Measurements from ENCODE around the gene EIF2A. TPM values are rescaled to one million over a fixed set of nuclear protein-coding genes. Genes with fewer than 3 reads are reported as not detected.
"Not testable (repeated sequence)": the region's sequence is repeated elsewhere in the genome, so short reads cannot be mapped to it uniquely, and the experiment has no call there.

Gene EIF2A
- 100 to 1,000 TPM; 131 to 149 TPM for total RNA-seq

GRCh38 chr3:150546226-150547044, at the start of gene EIF2A, which contains the start of gene SERP1:
Gene EIF2A (plus strand): TSS chr3:150546787. CDS start chr3:150546803, 16 bp downstream.
Gene SERP1 (minus strand): TSS chr3:150546496. CDS start chr3:150546135, 361 bp downstream.
- H3K36me3 Mint-ChIP-seq (ENCODE audit: insufficient read depth in 2 of 2): peaks cover 18 to 41% of the 10 kb centered on the region in 2 donors
- peak; percentile 99 for DNase-seq
- ATAC-seq (replicated peaks in 1 of 2): peak; percentile 91 to 92
- no peaks in the 10 kb centered on the region for H3K27me3 Mint-ChIP-seq (ENCODE audit: low read depth)
- H3K27ac Mint-ChIP-seq: peak within 1 kb of the TSS; percentile 100
- H3K9me3 Mint-ChIP-seq: no peaks in the 10 kb centered on the region
- peaks cover 77% of the 10 kb centered on the region for H3K4me1 Mint-ChIP-seq (ENCODE audit: low read depth)
- H3K4me3 Mint-ChIP-seq: peak within 1 kb of the TSS; percentile 94 to 100

- Mint-ChIP-seq H3K4me1 (ENCODE audit: low read depth) (no peaks in the 10 kb centered on the region), H3K4me3 (no peak overlapping the region), H3K9me3 (peaks cover 0 to 3% of the 10 kb centered on the region in 2 donors), H3K27me3 (ENCODE audit: low read depth) (no peaks in the 10 kb centered on the region), H3K36me3 (ENCODE audit: insufficient read depth in 2 of 2) (peaks cover 4 to 6% of the 10 kb centered on the region in 2 donors), H3K27ac (no peak overlapping the region)
- ATAC-seq (replicated peaks in 1 of 2) (no peak), DNase-seq (no peak)
Observed at GRCh38 chr3:150497956-150498355, 48.6 kb upstream of the EIF2A start.

- H3K4me1 Mint-ChIP-seq (ENCODE audit: low read depth); H3K4me3 Mint-ChIP-seq; H3K27me3 Mint-ChIP-seq (ENCODE audit: low read depth); ATAC-seq (replicated peaks in 1 of 2); DNase-seq; H3K36me3 Mint-ChIP-seq (ENCODE audit: insufficient read depth in 2 of 2); H3K27ac Mint-ChIP-seq; H3K9me3 Mint-ChIP-seq: not testable (repeated sequence)
Observed at GRCh38 chr3:150500960-150501359, 45.6 kb upstream of the EIF2A start.

- Mint-ChIP-seq H3K27ac (no peak overlapping the region), H3K9me3 (peaks cover 0 to 6% of the 10 kb centered on the region in 2 donors), H3K4me1 (ENCODE audit: low read depth) (peaks cover 11% of the 10 kb centered on the region), H3K27me3 (ENCODE audit: low read depth) (peaks cover 6% of the 10 kb centered on the region), H3K4me3 (no peak overlapping the region), H3K36me3 (ENCODE audit: insufficient read depth in 2 of 2) (peaks cover 4 to 11% of the 10 kb centered on the region in 2 donors)
- no peak for DNase-seq
- no peak for ATAC-seq (replicated peaks in 1 of 2)
Observed at GRCh38 chr3:150503402-150504099, 43.0 kb upstream of the EIF2A start.

- Mint-ChIP-seq H3K27me3 (ENCODE audit: low read depth) (peaks cover 6% of the 10 kb centered on the region), H3K4me1 (ENCODE audit: low read depth) (peaks cover 12% of the 10 kb centered on the region), H3K9me3 (peaks cover 0 to 6% of the 10 kb centered on the region in 2 donors), H3K4me3 (no peak overlapping the region), H3K36me3 (ENCODE audit: insufficient read depth in 2 of 2) (peaks cover 4 to 11% of the 10 kb centered on the region in 2 donors), H3K27ac (no peak overlapping the region)
- ATAC-seq (replicated peaks in 1 of 2) (no peak), DNase-seq (no peak)
Observed at GRCh38 chr3:150504483-150504882, 42.1 kb upstream of the EIF2A start.

GRCh38 chr3:150508401-150508800, 38.2 kb upstream of the EIF2A start:
- H3K27me3 Mint-ChIP-seq (ENCODE audit: low read depth): peaks cover 6% of the 10 kb centered on the region
- peaks cover 0 to 5% of the 10 kb centered on the region in 2 donors for H3K36me3 Mint-ChIP-seq (ENCODE audit: insufficient read depth in 2 of 2)
- ATAC-seq (replicated peaks in 1 of 2) (no peak), DNase-seq (no peak)
- H3K4me3 Mint-ChIP-seq: no peak overlapping the region
- no peak overlapping the region for H3K27ac Mint-ChIP-seq
- peaks cover 0 to 3% of the 10 kb centered on the region in 2 donors for H3K9me3 Mint-ChIP-seq
- H3K4me1 Mint-ChIP-seq (ENCODE audit: low read depth): peaks cover 12% of the 10 kb centered on the region

GRCh38 chr3:150509780-150510179, 36.8 kb upstream of the EIF2A start:
- peaks cover 0 to 5% of the 10 kb centered on the region in 2 donors for H3K36me3 Mint-ChIP-seq (ENCODE audit: insufficient read depth in 2 of 2)
- H3K4me1 Mint-ChIP-seq (ENCODE audit: low read depth): peaks cover 12% of the 10 kb centered on the region
- H3K4me3 Mint-ChIP-seq: no peak overlapping the region
- no peaks in the 10 kb centered on the region for H3K27me3 Mint-ChIP-seq (ENCODE audit: low read depth)
- H3K9me3 Mint-ChIP-seq: peaks cover 0 to 3% of the 10 kb centered on the region in 2 donors
- no peak for DNase-seq
- no peak overlapping the region for H3K27ac Mint-ChIP-seq
- no peak for ATAC-seq (replicated peaks in 1 of 2)

GRCh38 chr3:150511122-150511821, 35.3 kb upstream of the EIF2A start:
- Mint-ChIP-seq H3K27ac (no peak overlapping the region), H3K36me3 (ENCODE audit: insufficient read depth in 2 of 2) (peaks cover 0 to 5% of the 10 kb centered on the region in 2 donors), H3K4me3 (no peak overlapping the region), H3K4me1 (ENCODE audit: low read depth) (peaks cover 12% of the 10 kb centered on the region), H3K9me3 (peaks cover 0 to 3% of the 10 kb centered on the region in 2 donors), H3K27me3 (ENCODE audit: low read depth) (no peaks in the 10 kb centered on the region)
- no peak for DNase-seq
- no peak for ATAC-seq (replicated peaks in 1 of 2)

GRCh38 chr3:150515210-150515609, 31.4 kb upstream of the EIF2A start:
- no peak overlapping the region for H3K4me3 Mint-ChIP-seq
- no peaks in the 10 kb centered on the region for H3K27me3 Mint-ChIP-seq (ENCODE audit: low read depth)
- H3K27ac Mint-ChIP-seq: no peak overlapping the region
- H3K36me3 Mint-ChIP-seq (ENCODE audit: insufficient read depth in 2 of 2): no peaks in the 10 kb centered on the region
- no peak for DNase-seq
- H3K4me1 Mint-ChIP-seq (ENCODE audit: low read depth): no peaks in the 10 kb centered on the region
- no peak for ATAC-seq (replicated peaks in 1 of 2)
- no peaks in the 10 kb centered on the region for H3K9me3 Mint-ChIP-seq

- Mint-ChIP-seq H3K9me3 (no peaks in the 10 kb centered on the region), H3K36me3 (ENCODE audit: insufficient read depth in 2 of 2) (no peaks in the 10 kb centered on the region), H3K27me3 (ENCODE audit: low read depth) (no peaks in the 10 kb centered on the region), H3K4me1 (ENCODE audit: low read depth) (no peaks in the 10 kb centered on the region), H3K4me3 (no peak overlapping the region), H3K27ac (no peak overlapping the region)
- DNase-seq (no peak), ATAC-seq (replicated peaks in 1 of 2) (no peak)
Observed at GRCh38 chr3:150519026-150519425, 27.6 kb upstream of the EIF2A start.

GRCh38 chr3:150520408-150520807, 26.2 kb upstream of the EIF2A start:
- Mint-ChIP-seq H3K36me3 (ENCODE audit: insufficient read depth in 2 of 2) (no peaks in the 10 kb centered on the region), H3K9me3 (no peaks in the 10 kb centered on the region), H3K4me1 (ENCODE audit: low read depth) (no peaks in the 10 kb centered on the region), H3K27me3 (ENCODE audit: low read depth) (no peaks in the 10 kb centered on the region), H3K27ac (no peak overlapping the region), H3K4me3 (no peak overlapping the region)
- ATAC-seq (replicated peaks in 1 of 2) (no peak), DNase-seq (no peak)

- H3K27ac Mint-ChIP-seq: no peak overlapping the region
- H3K4me1 Mint-ChIP-seq (ENCODE audit: low read depth): no peaks in the 10 kb centered on the region
- no peak for DNase-seq
- no peaks in the 10 kb centered on the region for H3K36me3 Mint-ChIP-seq (ENCODE audit: insufficient read depth in 2 of 2)
- no peak for ATAC-seq (replicated peaks in 1 of 2)
- no peak overlapping the region for H3K4me3 Mint-ChIP-seq
- no peaks in the 10 kb centered on the region for H3K27me3 Mint-ChIP-seq (ENCODE audit: low read depth)
- no peaks in the 10 kb centered on the region for H3K9me3 Mint-ChIP-seq
Observed at GRCh38 chr3:150521463-150521862, 25.1 kb upstream of the EIF2A start.

GRCh38 chr3:150523538-150523937, 23.0 kb upstream of the EIF2A start:
- Mint-ChIP-seq H3K4me3 (no peak overlapping the region), H3K27ac (no peak overlapping the region), H3K9me3 (no peaks in the 10 kb centered on the region), H3K27me3 (ENCODE audit: low read depth) (no peaks in the 10 kb centered on the region), H3K36me3 (ENCODE audit: insufficient read depth in 2 of 2) (no peaks in the 10 kb centered on the region), H3K4me1 (ENCODE audit: low read depth) (no peaks in the 10 kb centered on the region)
- DNase-seq (no peak), ATAC-seq (replicated peaks in 1 of 2) (no peak)
